ENCODE results near the gene SLC25A24.
"Not testable (repeated sequence)": the region's sequence is repeated elsewhere in the genome, so short reads cannot be mapped to it uniquely, and the experiment has no call there.

- TF ChIP-seq CTCF, POLR2A (IDR thresholded peaks at IDR 0.05): not testable (repeated sequence)
Measured at GRCh38 chr1:108229976-108230375, 29.8 kb upstream of the SLC25A24 start.
